GM21529 (cell line): ENCODE measurements around the gene DENND1B.
A peak's percentile ranks its signal among the peaks of the same experiment; 100 is the strongest.
"Not testable (repeated sequence)": the region's sequence is repeated elsewhere in the genome, so short reads cannot be mapped to it uniquely, and the experiment has no call there.

Experiments
- ATAC-seq: cut with Tn5 transposase; IDR thresholded peaks from one replicate; pipeline ENCODE4 v1.9.1; 2021; ENCODE audit not compliant: unreplicated experiment

The DENND1B gene

DNA sequence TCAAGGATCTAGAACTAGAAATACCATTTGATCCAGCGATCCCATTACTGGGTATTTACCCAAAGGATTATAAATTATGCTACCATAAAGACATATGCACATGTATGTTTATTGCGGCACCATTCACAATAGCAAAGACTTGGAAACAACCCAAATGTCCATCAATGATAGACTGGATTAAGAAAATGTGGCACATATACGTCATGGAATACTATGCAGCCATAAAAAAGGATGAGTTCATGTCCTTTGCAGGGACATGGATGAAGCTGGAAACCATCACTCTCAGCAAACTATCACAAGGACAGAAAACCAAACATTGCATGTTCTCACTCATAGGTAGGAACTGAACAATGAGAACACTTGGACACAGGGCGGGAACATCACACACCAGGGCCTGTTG, 199.7 kb downstream of the DENND1B start:
- not testable (repeated sequence) for ATAC-seq

GRCh38 chr1:197572169-197572568, 203.1 kb downstream of the DENND1B start:
- no peak for ATAC-seq

DNA sequence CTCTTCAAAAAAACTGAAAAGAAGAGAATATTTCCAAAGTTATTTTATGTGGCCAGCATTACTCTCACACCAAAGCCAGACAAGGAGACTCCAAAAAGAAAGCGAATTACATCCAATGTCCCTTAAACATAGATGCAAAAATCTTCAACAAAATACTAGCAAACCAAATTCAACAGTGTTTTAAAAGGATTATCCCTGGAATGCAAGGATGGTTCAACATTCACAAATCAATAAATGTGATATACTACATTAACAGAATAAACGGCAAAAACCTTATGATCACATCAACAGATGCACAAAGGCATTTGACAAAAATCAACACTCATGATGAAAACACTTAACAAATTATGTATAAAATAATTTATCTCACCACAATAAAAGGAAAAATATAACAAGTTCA, 207.8 kb downstream of the DENND1B start:
- no peak for ATAC-seq

DNA sequence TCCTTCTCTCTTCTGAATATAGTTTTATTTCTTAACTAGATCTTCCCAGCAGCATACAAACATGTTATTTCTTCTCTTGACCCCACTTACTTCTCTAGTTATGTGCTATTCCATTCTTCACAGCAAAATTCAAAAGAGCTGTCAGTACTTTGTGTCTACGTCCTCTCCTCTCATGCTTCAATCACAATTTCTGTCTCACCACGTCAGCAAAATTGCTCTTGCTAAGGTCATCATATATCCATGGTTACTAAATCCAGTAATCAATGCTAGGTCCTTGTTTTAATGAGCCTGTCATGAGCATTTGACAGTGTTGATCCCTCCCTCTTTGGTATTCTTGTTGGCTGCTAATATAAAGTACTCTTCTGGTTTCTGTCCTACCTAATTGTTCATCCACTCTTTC, 214.2 kb downstream of the DENND1B start:
- ATAC-seq, result no peak

- no peak for ATAC-seq
These were observed 215.6 kb downstream of the DENND1B start for GRCh38 chr1:197559655-197560054.

DNA sequence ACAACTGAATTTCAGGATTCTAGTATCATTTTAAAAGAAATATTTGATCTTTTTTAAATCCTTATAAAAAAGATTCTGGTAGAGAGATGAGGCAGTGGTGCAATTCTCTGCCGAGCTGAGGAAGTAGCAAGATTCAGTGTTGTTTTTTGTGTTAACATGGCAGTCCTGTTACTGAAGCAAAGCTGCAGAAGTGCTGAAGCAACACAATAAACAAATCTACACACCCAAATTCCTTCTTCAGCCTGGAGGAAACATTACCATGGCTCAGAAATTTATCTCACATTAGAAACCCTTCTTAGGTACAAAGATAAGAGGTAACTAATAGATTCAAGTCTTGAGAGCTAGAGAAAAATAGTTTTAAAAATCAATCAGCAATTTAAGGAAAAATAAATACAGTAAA, 216.0 kb downstream of the DENND1B start:
- ATAC-seq, result no peak

DNA sequence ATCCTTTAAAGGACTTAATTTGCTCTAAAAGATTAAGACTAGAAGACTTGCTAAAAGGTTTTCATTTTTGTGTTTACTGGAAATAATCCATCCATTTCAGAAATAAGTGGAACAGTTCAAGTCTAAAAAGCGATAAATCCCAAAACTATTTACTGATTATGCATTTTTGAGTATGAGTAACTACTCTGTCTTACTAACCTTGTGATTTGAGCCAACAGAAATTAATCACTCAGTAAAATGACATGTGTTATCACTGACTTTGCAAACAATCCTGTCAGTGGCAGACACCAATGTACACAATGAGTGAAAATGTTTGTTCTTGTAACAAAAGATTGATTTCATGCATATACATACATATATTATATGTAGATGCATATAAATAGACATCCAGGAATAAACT, 218.0 kb downstream of the DENND1B start:
- no peak for ATAC-seq

DNA sequence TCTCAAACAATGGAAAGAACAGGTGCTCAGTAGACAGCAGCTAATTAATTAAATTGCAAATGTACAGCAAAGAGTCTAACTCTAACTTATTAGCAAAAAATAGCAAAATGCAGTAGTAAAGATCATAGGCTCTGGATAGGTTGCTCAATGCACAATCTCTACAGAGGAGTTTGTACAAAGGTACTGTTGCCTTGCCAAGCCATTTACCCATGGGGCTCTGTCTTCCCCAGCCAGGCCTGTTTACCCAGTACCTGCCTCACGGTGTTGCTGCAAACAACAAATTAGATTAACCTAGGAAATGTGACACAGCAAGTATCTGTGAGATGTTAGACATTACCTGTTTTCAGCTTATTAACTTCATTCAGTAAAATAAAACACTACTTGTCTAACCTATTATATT, 222.0 kb downstream of the DENND1B start:
- ATAC-seq, result no peak

DNA sequence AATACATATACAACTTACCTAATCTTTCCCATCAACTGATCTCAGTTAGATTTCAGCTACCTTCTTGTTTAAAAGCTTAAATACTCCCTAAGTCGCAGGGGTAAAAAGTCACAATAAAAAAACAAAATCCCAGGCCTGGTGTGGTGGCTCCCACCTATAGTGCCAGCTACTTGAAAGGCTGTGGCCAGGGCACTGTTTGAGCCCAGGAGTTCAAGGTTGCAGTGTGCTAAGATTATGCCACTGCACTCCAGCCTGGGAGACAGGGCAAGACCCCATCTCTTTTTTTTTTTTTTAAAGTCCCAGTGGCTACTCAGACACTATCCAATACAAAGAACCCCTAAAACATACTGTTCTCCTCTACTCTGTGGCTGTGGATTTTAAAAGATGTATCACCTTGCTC, 228.3 kb downstream of the DENND1B start:
- ATAC-seq, result no peak

GRCh38 chr1:197544553-197544952, 230.7 kb downstream of the DENND1B start:
- no peak for ATAC-seq

DNA sequence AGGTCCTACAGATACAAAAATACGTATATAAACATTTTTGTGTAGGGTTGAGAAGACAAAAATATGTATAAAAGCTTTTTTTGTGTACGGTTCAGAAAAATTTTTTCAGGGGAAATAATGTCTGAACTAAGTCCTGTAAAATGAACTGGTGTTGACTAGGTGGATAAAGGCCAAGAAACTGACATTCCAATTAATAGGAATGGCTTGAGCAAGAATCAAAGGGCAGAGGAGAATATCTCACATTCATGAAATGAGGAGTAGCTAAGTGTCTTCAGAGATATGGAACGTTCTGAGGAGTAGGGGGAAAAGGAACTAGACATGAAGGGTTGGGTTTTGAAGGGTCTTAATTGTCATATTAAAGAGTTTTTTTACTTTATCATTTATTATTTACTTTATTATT, 231.2 kb downstream of the DENND1B start:
- no peak for ATAC-seq

DNA sequence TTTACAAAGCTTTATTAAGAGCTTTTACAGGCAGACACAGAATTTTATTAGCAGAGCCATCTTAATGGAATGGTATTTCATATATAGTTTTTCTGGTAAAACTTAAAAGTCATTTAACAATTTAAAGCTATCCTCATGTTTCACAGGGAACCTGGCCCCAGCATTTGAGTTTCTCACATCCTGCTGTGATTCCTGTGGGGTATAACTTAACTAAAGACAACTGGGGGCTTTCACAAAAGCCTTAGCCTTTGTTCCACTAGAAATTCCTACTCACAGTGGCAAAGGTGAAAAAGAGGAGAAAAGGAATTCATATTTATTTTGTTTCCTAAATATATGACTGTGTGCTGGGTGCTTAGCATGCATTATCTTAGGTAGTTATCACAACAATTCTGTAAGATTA, 233.9 kb downstream of the DENND1B start:
- no peak for ATAC-seq

DNA sequence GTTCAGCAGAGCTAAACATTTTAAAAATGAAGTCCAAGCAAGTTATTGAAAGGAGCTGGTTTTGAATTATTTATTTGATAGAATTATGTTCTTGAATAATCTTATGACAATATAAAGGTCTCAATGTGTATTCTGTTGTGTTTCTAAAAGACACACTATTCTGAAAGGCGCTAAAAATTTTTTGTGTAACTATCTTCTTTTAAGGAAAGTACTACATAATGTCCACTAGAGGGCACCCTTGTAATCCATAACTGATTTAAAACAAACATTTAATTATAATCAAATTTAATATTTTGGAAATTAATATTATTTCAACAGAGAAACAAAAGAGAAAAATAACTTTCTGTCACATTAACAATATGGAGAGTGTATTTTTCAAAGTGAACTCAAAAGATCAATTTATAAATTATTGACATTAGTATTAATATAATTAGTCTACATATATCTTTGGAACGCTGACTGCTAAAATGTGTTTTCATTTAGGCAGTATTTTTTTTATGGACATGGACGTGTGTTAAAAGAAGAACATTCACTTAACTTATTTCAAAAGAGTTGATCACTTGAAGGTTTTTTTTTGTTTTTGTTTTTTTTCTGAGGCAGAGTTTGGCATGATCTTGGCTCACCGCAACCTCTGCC, 248.4 kb downstream of the DENND1B start:
- ATAC-seq, result no peak

- peak; percentile 81 for ATAC-seq
These were observed 254.1 kb downstream of the DENND1B start for GRCh38 chr1:197521118-197521739.

- ATAC-seq, result peak; percentile 44
These were observed 255.4 kb downstream of the DENND1B start for GRCh38 chr1:197519741-197520334.

DNA sequence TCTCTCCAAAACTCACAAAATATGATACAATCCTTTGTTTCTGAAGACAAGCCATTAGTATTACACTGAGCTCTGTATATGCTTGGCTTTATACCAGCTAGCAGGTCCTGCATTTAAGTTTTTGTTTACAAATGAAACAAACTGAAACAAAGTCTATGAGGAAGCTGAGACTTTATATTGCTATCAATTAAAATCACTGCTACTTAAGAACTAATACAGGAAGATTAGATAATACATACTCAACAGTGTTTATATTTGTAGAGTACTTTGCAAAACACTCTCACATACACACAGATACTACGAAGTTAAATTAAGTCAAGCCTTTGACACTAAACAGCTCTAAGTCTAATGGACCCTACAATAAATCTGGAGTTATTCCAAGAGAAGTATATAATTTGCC, 259.9 kb downstream of the DENND1B start:
- ATAC-seq, result no peak

GRCh38 chr1:197510691-197511378, 264.4 kb downstream of the DENND1B start:
- ATAC-seq, result no peak

GRCh38 chr1:197496722-197497121, 278.6 kb downstream of the DENND1B start:
- no peak for ATAC-seq

GRCh38 chr1:197491505-197491904, 283.8 kb downstream of the DENND1B start:
- not testable (repeated sequence) for ATAC-seq

DNA sequence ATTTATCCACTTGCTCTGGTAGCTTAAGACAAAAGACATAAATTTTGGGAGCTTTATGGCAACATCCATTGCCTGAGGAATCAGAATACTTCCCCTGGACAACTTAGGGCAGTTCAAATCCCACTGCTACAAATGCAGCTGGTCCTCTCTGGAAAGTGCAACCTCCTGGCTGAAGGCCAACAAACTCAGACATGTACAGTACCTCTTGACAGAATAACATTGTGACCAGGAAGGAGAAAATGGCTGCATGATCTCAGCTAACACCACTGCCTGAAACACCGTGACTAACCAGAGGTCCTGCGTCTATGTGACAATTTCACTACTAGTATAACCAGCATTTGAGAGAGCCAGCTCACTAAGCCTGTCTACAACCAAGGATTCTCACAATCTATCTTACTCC, 288.3 kb downstream of the DENND1B start:
- ATAC-seq, result no peak

DNA sequence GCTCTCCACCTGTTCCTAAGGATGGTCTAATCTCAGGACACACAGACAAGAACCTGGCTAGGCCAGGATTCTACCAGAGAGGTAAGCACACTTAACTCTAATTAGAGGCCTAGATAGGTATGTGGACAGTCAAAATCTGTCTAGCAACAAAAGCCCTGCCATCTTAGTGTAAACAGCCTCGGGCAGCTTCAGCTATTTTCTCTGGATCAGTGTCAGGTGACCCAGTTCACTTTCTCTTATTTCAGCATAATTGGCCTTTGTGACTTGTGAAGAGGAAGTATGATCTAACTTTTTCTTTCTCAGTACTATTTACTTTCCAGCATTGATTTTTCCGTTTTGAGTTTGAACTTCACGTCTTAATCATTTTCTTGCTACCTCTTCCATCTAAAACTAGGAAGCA, 289.5 kb downstream of the DENND1B start:
- no peak for ATAC-seq

- ATAC-seq, result peak; percentile 54
These were observed 294.2 kb downstream of the DENND1B start for GRCh38 chr1:197481101-197481500.
